ENCODE data around the gene ZNF366.

GRCh38 chr5:72464071-72464470, 43.1 kb downstream of the ZNF366 start:
- TF ChIP-seq TARDBP (IDR thresholded peaks at IDR 0.05) (no peak), FOXM1 (IDR thresholded peaks at IDR 0.05; ENCODE audit: borderline replicate concordance) (no peak), CTBP1 (IDR thresholded peaks at IDR 0.05; ENCODE audit: borderline replicate concordance) (no peak), HDGF (IDR thresholded peaks at IDR 0.05; ENCODE audit: borderline replicate concordance) (no peak), PKNOX1 (IDR thresholded peaks at IDR 0.05) (no peak), FOXK2 (IDR thresholded peaks at IDR 0.05) (no peak), ZNF384 (IDR thresholded peaks at IDR 0.05) (no peak)

Measured in HEK293T (cell line).